HG03521 (cell line): ENCODE results near the gene UBASH3B.

Experiments
- ATAC-seq: cut with Tn5 transposase; IDR thresholded peaks from one replicate; pipeline ENCODE4 v1.9.1; 2021; ENCODE audit warnings: mild to moderate bottlenecking, moderate library complexity; ENCODE audit not compliant: unreplicated experiment

Gene UBASH3B

GRCh38 chr11:122647736-122648275 is 7.7 kb upstream of the UBASH3B start:
- no peak for ATAC-seq

- no peak for ATAC-seq
Measured at GRCh38 chr11:122649116-122649515, 6.4 kb upstream of the UBASH3B start.

- no peak for ATAC-seq
Measured at GRCh38 chr11:122650619-122651018, 4.9 kb upstream of the UBASH3B start.

- no peak for ATAC-seq
Measured at GRCh38 chr11:122652495-122652894, 3.0 kb upstream of the UBASH3B start.

- no peak for ATAC-seq
Measured at GRCh38 chr11:122653916-122654585, 1.5 kb upstream of the UBASH3B start.

GRCh38 chr11:122656073-122656630 is 630 bp downstream of the UBASH3B start:
- ATAC-seq, result peak; percentile 57

- ATAC-seq, result no peak
Measured at GRCh38 chr11:122656631-122657101, 1.1 kb downstream of the UBASH3B start.

- no peak for ATAC-seq
Measured at GRCh38 chr11:122659676-122660554, 4.4 kb downstream of the UBASH3B start.

- ATAC-seq, result no peak
Measured at GRCh38 chr11:122661182-122661945, 5.8 kb downstream of the UBASH3B start.

- no peak for ATAC-seq
Measured at GRCh38 chr11:122663056-122663740, 7.7 kb downstream of the UBASH3B start.

GRCh38 chr11:122663764-122664163 is 8.2 kb downstream of the UBASH3B start:
- no peak for ATAC-seq

- ATAC-seq, result no peak
Measured at GRCh38 chr11:122664188-122664587, 8.7 kb downstream of the UBASH3B start.

GRCh38 chr11:122665861-122666260 is 10.3 kb downstream of the UBASH3B start:
- no peak for ATAC-seq

- ATAC-seq, result no peak
Measured at GRCh38 chr11:122666743-122667142, 11.2 kb downstream of the UBASH3B start.

GRCh38 chr11:122668562-122669090 is 13.1 kb downstream of the UBASH3B start:
- ATAC-seq, result no peak

- no peak for ATAC-seq
Measured at GRCh38 chr11:122670131-122670530, 14.6 kb downstream of the UBASH3B start.

GRCh38 chr11:122671400-122671891 is 15.9 kb downstream of the UBASH3B start:
- ATAC-seq, result no peak

- no peak for ATAC-seq
Measured at GRCh38 chr11:122672892-122673291, 17.4 kb downstream of the UBASH3B start.

GRCh38 chr11:122673701-122674100 is 18.2 kb downstream of the UBASH3B start:
- no peak for ATAC-seq

- ATAC-seq, result no peak
Measured at GRCh38 chr11:122676638-122677037, 21.1 kb downstream of the UBASH3B start.
